Osteoblast (primary cell): ENCODE results near the gene LRRC3. TPM values are rescaled to one million over a fixed set of nuclear protein-coding genes. Genes with fewer than 3 reads are reported as not detected.
A peak's percentile ranks its signal among the peaks of the same experiment; 100 is the strongest.

Experiments
- DNase-seq: peaks from one replicate; pipeline ENCODE4 v3.0.0; 2011; ENCODE audit warnings: low spot score, mixed read lengths; ENCODE audit not compliant: insufficient read length; ENCODE audit errors: missing footprints
- H2AFZ ChIP-seq: 2 replicates; pipeline ENCODE4 v1.6.0; 2011; ENCODE audit warnings: mild to moderate bottlenecking, low read length
- H3K27ac ChIP-seq: 2 replicates; pipeline ENCODE4 v1.5.1; 2011; ENCODE audit warnings: mild to moderate bottlenecking, low read depth, low read length, moderate library complexity
- H3K27me3 ChIP-seq: 2 replicates; pipeline ENCODE4 v1.6.0; 2012; ENCODE audit warnings: mild to moderate bottlenecking, control low read depth, inconsistent platforms, low read length, moderate library complexity; ENCODE audit not compliant: insufficient read depth
- H3K36me3 ChIP-seq: 2 replicates; pipeline ENCODE4 v1.5.1; 2011; ENCODE audit warnings: mild to moderate bottlenecking, low read length, control low read depth, moderate library complexity; ENCODE audit not compliant: insufficient read depth
- H3K4me1 ChIP-seq: 2 replicates; pipeline ENCODE4 v1.5.1; 2011; ENCODE audit warnings: mild to moderate bottlenecking, low read length, control low read depth, moderate library complexity; ENCODE audit not compliant: insufficient read depth
- H3K4me2 ChIP-seq: 2 replicates; pipeline ENCODE4 v1.6.0; 2011; ENCODE audit warnings: mild to moderate bottlenecking, low read length; ENCODE audit not compliant: insufficient read depth
- H3K4me3 ChIP-seq: fragments of 200-600 bp; sonication (generic); 3 replicates; pipeline ENCODE4 v1.5.1; 2012; ENCODE audit warnings: mild to moderate bottlenecking, low read length, inconsistent platforms; ENCODE audit not compliant: insufficient read depth
- H3K79me2 ChIP-seq: 2 replicates; pipeline ENCODE4 v1.6.0; 2012; ENCODE audit warnings: mild to moderate bottlenecking, low read length, control low read depth, inconsistent platforms; ENCODE audit not compliant: insufficient read depth
- H3K9me3 ChIP-seq: 2 replicates; pipeline ENCODE4 v1.5.1; 2011; ENCODE audit warnings: low read depth, low read length, control low read depth
- H4K20me1 ChIP-seq: 2 replicates; pipeline ENCODE4 v1.6.0; 2012; ENCODE audit warnings: mild to moderate bottlenecking, low read length, control low read depth; ENCODE audit not compliant: insufficient read depth
- CTCF ChIP-seq: IDR thresholded peaks from 2 replicates; pipeline ENCODE4 v1.5.1; 2011; ENCODE audit warnings: mild to moderate bottlenecking, low read depth, low read length, moderate library complexity; ENCODE audit errors: extremely low read depth
- total RNA-seq: library from RNA; depleted of rRNA; stranded (reverse); fragments of >200 nt; gene quantifications from 2 replicates; pipeline ENCODE4 v1.2.3, GENCODE V29; 2012

The LRRC3 gene
- total RNA-seq, 1 donor = 0.72 TPM

GRCh38 chr21:44508711-44509445 is 53.6 kb downstream of the LRRC3 start:
- peaks cover 3% of the 10 kb centered on the region for H3K27me3 ChIP-seq
- no peaks in the 10 kb centered on the region for H3K36me3 ChIP-seq

GRCh38 chr21:44509539-44509938 is 54.2 kb downstream of the LRRC3 start:
- H3K9me3 ChIP-seq = no peaks in the 10 kb centered on the region
- peak; percentile 28 for TF ChIP-seq CTCF
- no peaks in the 10 kb centered on the region for H3K4me1 ChIP-seq
- H3K36me3 ChIP-seq = no peaks in the 10 kb centered on the region
- no peak overlapping the region for H3K4me3 ChIP-seq
- peaks cover 3% of the 10 kb centered on the region for H3K27me3 ChIP-seq
- no peak overlapping the region for H3K27ac ChIP-seq
- no peaks in the 10 kb centered on the region for H3K79me2 ChIP-seq
- H2AFZ ChIP-seq = no peak overlapping the region
- no peak overlapping the region for H3K4me2 ChIP-seq
- peak; percentile 95 for DNase-seq
- no peaks in the 10 kb centered on the region for H4K20me1 ChIP-seq

More at GRCh38 chr21:44508711-44509445, 53.6 kb downstream of the LRRC3 start:
- Histone ChIP-seq H2AFZ (no peak overlapping the region), H3K4me2 (no peak overlapping the region), H3K4me3 (no peak overlapping the region), H4K20me1 (no peaks in the 10 kb centered on the region), H3K4me1 (no peaks in the 10 kb centered on the region), H3K9me3 (no peaks in the 10 kb centered on the region), H3K27ac (no peak overlapping the region), H3K79me2 (no peaks in the 10 kb centered on the region)
- no peak for DNase-seq
- TF ChIP-seq CTCF = no peak

- Histone ChIP-seq H3K27me3 (peaks cover 3% of the 10 kb centered on the region), H3K4me1 (no peaks in the 10 kb centered on the region), H3K4me2 (no peak overlapping the region), H3K36me3 (no peaks in the 10 kb centered on the region), H3K79me2 (no peaks in the 10 kb centered on the region), H3K27ac (no peak overlapping the region), H4K20me1 (no peaks in the 10 kb centered on the region), H2AFZ (no peak overlapping the region), H3K9me3 (no peaks in the 10 kb centered on the region), H3K4me3 (no peak overlapping the region)
- TF ChIP-seq CTCF = no peak
- no peak for DNase-seq
Measured at GRCh38 chr21:44510109-44510507, 54.8 kb downstream of the LRRC3 start.

GRCh38 chr21:44510508-44511218 is 55.4 kb downstream of the LRRC3 start:
- no peaks in the 10 kb centered on the region for H3K9me3 ChIP-seq
- H3K36me3 ChIP-seq = no peaks in the 10 kb centered on the region
- no peak overlapping the region for H3K27ac ChIP-seq
- H3K4me1 ChIP-seq = no peaks in the 10 kb centered on the region
- no peak overlapping the region for H3K4me2 ChIP-seq
- H3K79me2 ChIP-seq = no peaks in the 10 kb centered on the region
- H2AFZ ChIP-seq = no peak overlapping the region
- TF ChIP-seq CTCF = peak; percentile 55
- peaks cover 3% of the 10 kb centered on the region for H3K27me3 ChIP-seq
- H4K20me1 ChIP-seq = no peaks in the 10 kb centered on the region
- no peak overlapping the region for H3K4me3 ChIP-seq
- DNase-seq = peak; percentile 96
